GM18505 (cell line): ENCODE results near the gene ADGRA3.

Source experiments
- ATAC-seq: cut with Tn5 transposase; IDR thresholded peaks from one replicate; pipeline ENCODE4 v1.9.1; 2021; ENCODE audit not compliant: unreplicated experiment
- POLR2A ChIP-seq: IDR thresholded peaks from 4 replicates; pipeline ENCODE4 v1.6.1; 2011; ENCODE audit warnings: borderline replicate concordance; ENCODE audit not compliant: insufficient read depth, insufficient read length; ENCODE audit errors: extremely low read depth

ADGRA3 gene, protein sequence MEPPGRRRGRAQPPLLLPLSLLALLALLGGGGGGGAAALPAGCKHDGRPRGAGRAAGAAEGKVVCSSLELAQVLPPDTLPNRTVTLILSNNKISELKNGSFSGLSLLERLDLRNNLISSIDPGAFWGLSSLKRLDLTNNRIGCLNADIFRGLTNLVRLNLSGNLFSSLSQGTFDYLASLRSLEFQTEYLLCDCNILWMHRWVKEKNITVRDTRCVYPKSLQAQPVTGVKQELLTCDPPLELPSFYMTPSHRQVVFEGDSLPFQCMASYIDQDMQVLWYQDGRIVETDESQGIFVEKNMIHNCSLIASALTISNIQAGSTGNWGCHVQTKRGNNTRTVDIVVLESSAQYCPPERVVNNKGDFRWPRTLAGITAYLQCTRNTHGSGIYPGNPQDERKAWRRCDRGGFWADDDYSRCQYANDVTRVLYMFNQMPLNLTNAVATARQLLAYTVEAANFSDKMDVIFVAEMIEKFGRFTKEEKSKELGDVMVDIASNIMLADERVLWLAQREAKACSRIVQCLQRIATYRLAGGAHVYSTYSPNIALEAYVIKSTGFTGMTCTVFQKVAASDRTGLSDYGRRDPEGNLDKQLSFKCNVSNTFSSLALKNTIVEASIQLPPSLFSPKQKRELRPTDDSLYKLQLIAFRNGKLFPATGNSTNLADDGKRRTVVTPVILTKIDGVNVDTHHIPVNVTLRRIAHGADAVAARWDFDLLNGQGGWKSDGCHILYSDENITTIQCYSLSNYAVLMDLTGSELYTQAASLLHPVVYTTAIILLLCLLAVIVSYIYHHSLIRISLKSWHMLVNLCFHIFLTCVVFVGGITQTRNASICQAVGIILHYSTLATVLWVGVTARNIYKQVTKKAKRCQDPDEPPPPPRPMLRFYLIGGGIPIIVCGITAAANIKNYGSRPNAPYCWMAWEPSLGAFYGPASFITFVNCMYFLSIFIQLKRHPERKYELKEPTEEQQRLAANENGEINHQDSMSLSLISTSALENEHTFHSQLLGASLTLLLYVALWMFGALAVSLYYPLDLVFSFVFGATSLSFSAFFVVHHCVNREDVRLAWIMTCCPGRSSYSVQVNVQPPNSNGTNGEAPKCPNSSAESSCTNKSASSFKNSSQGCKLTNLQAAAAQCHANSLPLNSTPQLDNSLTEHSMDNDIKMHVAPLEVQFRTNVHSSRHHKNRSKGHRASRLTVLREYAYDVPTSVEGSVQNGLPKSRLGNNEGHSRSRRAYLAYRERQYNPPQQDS (N-terminal part only)

DNA sequence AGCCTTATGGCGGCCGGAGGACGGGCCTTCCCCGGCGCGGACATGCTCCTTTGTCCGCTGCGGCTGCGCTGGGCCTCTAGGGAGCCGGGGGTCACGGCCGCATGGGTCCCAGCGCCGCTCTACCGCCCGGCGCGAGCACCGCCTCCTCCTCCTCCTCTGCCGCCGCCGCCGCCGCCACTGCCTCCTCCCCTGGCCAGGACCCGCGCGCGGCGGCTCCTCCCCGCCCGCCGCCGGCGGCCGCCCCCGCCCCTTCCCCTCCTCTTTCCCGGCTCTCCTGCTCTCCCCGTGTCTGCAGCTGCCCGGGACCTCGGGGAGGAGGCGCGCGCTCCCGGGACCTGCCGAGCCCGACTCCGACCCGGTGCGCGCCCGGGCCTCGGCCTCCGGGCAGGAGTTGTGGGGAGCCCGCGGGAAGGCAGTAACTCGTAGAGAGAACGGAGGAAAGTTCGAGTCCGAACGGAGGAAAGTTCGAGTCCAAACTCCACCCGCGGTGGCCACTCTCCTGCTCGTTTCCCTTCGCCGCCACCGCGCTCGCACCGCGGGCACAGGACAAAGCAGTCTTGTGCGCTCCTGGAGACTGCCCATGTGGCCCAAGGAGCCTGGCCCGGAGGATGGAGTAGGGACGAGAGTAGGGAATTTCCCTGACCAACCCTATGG is at the start of gene ADGRA3:
TSS of gene ADGRA3 (minus strand) at position 179 of the 654 bp plus-strand sequence. CDS start 282 bp downstream, outside the sequence.
- ATAC-seq = peak; percentile 51
- no peak for TF ChIP-seq POLR2A

DNA sequence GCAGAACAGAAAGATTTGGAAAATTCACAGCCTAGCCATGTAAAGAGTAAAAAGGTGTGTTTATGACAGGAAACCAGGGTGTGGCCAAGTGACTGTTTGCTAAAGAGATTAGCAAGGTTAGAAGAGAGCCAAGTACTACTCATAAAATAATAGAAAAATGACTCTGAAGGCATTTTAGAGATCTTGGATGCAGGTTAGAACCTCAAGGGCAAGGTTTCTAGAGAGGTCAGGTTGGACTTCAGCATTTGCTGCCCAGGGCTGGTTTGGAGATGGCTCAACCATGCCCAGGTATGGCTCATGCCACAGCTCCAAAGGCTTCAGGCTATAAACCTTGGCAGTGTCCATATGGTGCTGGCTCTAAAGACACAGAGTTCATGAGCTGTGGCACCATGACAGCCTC is 40.6 kb upstream of the ADGRA3 start:
- no peak for TF ChIP-seq POLR2A
- no peak for ATAC-seq

DNA sequence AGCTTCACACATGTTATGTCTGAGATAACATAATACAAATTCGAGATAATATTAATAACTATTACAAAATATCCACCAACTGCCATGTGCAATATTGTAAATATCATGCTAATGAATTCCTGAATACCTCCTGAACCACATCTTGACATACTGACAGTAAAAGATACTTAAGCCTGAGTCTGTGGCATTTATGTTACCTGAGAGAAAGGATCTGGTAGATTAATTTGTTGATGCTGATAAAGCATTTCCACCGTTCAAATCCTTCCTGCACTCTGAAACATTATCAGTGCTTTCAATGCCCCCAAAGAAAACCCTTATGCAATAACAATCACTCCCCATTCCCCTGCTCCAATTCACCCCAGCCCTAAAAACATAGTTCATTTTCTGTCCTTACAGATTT is 38.8 kb upstream of the ADGRA3 start:
- no peak for TF ChIP-seq POLR2A
- ATAC-seq = no peak

DNA sequence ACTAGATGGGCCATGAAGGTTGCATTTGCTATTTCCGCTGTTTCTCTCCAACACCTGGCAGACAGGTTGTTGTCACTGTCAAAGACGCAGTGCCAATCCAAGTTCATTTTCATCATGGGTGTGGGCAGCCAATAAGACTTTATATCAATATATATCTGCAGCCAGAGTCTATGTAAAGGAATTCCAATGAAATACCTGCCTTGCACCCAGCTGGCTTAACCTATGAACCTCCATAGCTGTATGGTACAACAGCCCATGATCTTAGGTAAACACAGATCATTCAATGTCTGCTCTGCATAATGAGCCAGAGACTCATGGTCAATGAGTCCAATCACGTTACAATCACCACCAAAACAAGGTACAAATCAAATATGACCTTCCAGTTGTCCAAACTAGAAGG is 37.7 kb upstream of the ADGRA3 start:
- no peak for TF ChIP-seq POLR2A
- ATAC-seq = no peak

DNA sequence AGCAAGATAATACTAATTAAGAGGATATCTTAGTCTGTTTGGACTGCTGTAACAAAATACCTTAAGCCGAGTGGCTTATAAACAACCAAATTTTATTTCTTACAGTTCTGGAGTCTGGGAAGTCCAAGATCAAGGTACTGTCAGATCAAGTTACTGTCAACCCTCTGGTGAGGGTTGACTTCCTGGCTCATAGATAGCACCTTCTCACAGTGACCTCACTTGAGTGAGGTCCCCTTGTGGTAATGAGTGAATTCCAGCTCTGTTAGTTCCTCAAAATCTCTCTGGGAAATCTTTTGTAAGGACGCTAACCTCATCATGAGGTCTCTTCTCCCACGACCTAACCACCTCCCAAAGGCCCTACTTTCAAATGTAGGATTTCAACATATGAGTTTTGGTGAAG is 36.9 kb upstream of the ADGRA3 start:
- ATAC-seq = no peak
- TF ChIP-seq POLR2A = no peak

DNA sequence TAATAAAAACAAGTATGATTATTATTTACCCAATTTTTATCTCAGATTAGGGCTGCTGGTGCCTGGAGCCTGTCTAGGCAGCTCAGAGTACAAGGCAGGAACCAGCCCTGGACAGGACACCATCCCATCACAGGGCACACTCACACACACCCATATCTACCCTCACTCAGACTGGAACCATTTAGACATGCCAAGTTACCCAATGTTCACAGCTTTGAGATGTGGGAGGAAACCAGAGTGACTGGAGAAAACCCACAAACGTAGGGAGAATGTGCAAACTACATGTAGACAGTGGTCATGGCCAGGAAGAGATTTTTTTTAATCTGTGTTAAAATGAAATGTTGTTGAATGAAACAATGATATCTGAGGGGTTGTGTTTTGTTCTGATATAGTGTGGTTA is 35.7 kb upstream of the ADGRA3 start:
- no peak for ATAC-seq
- no peak for TF ChIP-seq POLR2A

DNA sequence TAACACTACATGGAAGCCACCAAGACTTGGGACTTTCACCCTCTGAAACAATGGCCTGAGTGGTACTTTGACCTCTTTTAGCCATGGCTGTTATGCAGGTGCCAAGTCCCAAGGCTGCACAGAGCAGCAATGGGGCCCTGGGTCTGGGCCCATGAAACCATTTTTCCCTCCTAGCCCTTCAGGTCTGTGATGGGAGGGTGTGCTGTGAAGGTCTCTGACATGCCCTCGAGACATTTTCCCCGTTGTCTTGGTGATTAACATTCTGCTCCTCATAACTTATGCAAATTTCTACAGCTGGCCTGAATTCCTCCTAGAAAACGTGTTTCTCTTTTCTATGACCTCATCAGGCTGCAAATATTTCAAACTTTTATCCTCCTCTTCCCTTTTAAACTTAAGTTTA is 30.4 kb upstream of the ADGRA3 start:
- ATAC-seq = no peak
- no peak for TF ChIP-seq POLR2A

DNA sequence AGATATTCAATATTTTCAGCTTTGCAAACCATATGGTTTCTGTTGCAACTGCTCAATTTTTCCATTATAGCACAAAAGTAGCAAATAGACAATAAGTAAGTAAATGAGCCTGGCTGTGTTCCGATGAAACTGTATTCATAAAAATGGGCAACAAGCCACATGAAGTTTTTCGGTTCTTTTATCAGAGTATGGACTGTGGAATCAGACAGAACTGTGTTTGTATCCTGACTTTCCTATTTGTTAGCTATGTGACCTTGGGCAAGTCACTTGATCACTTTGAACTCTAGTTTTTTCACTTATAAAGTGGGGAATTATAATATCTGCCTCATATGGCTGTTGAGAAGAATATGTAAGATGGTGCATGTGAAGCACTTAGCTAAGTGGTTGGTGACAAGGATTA is 23.4 kb upstream of the ADGRA3 start:
- ATAC-seq = no peak
- TF ChIP-seq POLR2A = no peak

DNA sequence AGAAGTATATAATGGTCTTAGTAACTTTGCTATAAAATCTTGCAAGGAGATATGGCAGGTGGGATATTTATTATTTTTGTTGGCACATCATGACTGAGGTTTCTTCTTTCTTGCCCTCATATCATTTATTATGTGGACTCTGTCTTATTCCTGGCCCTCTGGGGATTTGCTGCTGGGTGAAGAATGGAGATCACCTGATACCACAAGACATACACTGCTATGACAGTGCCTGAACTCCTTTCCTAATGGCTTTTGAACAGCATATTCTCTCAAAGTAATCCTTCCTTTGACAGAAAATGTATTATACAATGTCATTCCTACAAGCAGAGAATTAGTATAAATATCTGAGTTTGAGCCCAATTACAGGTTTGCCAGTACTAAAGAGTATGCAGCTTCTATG is 22.0 kb upstream of the ADGRA3 start:
- no peak for TF ChIP-seq POLR2A
- ATAC-seq = no peak

DNA sequence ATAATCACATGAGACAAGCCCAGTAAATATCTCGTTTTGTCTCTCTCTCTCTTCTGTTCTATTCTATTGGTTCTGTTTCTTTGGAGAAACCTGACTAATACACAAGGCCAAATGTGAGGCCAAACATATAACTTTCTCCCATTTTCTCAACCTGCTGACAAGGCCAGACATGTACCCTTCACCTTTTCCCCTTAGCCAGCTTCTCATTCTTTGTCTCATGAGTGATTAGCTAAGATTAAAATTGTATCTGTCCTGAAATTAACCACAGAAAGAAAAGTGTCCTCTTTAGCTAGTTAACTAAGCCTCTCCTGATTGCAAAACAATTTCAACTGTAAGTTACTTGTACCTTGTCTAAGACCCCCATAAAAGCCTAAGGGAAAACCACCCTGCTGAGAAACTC is 18.5 kb upstream of the ADGRA3 start:
- no peak for ATAC-seq
- TF ChIP-seq POLR2A = no peak

DNA sequence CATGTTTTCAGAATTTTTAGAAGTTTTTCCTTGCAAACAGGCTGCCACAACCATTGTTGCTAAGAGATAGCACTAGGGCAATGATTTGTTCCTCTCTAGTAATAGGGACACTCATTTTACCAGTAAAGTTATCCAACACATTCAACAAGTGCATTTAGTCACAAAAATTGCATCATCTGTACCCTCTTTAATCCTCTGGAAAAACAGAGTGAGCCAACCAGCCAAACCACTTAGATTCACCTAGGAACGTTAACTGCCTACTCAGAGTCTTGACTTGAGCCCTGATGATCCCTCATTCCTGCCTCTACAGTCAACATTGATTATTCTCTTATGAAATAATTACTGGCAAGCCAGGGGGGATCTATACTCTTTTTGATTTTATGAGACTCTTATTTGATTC is 17.0 kb upstream of the ADGRA3 start:
- no peak for ATAC-seq

DNA sequence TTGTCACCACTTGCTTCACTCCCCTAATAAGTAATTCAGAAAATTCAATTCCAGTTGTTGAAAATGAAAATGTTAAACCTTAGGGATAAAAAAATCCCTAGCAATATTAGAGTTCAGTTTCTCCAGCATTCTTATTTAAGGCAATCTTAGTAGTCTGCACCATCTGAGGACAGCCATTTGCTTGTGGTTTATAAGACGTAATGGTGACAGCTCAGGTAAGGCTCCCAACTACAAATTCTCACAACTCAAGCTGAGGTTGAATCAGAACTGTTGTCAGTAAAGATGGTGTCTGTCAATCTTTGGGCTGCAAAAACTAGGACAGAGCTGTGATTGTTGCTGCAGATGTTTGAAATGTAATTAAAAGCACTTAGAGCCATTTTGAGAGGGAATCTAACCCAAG is 16.3 kb upstream of the ADGRA3 start:
- ATAC-seq = no peak
- no peak for TF ChIP-seq POLR2A

More for the DNA sequence above, 17.0 kb upstream of the ADGRA3 start:
- no peak for TF ChIP-seq POLR2A

DNA sequence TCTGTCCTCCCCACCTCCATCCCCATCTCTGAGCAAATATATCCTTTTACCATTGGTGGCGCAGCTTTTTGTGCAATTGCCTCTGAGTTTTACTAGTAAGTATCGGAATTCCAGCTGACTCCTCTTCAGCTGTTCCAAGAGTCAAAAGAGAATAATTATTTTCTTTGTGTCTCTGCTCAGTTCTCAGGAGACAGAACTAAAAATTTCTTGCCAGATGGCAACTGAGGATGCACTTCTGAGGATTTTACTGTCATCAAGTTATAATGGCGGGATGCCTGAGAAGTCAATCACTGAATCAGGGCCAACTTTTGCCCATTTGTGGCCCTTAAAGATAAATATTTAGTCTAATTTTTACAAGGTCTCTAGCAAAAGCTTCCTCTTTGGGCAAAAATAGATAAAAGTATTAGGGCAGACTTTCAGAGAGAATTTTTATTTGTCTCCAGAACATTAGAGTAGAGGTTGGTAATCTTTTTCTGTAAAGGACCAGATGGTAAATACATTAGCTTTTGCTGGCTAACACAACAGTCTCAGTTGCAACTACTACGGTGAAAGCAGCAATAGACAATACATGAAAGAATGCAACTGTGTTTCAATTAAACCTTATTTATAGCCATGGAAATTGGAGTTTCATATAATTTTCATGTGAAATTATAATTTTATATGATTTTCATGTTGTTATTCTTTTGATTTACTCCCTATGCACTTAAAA is 15.6 kb upstream of the ADGRA3 start:
- no peak for ATAC-seq
- no peak for TF ChIP-seq POLR2A

DNA sequence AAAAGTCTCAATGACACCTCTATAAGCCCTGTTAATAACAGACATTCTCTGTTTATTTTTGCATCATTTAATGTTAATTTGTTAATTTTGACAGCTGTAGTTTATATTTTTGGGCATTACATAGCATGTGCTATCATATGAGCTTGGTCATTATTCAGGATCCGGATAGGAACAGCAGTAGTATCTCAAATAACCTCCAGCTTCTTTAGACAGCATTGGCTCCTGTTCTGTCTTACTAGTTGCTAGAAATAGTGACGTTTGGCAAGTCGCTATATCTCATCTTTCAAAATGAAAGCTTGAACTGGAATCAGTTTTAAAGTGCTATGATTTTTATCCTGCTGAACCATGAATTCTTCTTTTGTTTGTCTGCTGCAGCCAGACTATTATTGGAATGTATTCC is 9.0 kb upstream of the ADGRA3 start:
- TF ChIP-seq POLR2A = no peak

More for the DNA sequence above, 9.0 kb upstream of the ADGRA3 start:
- no peak for ATAC-seq
